ENCODE measurements around the gene ARHGEF40.

The ARHGEF40 gene

GRCh38 chr14:21070083-21070609 lies at the start of gene ARHGEF40:
Gene ARHGEF40, plus strand, starts transcription at chr14:21070304. Its CDS starts 93 bp downstream, at chr14:21070397.
- peak; percentile 60 for DNase-seq (ENCODE audit: low spot score)

GRCh38 chr14:21020977-21021545 lies 49.0 kb upstream of the ARHGEF40 start:
- DNase-seq (ENCODE audit: low spot score), result no peak

GRCh38 chr14:21022686-21023085 lies 47.4 kb upstream of the ARHGEF40 start:
- no peak for DNase-seq (ENCODE audit: low spot score)

GRCh38 chr14:21023174-21023573 lies 46.9 kb upstream of the ARHGEF40 start:
- DNase-seq (ENCODE audit: low spot score), result no peak

GRCh38 chr14:21023817-21024584 lies 46.1 kb upstream of the ARHGEF40 start:
- DNase-seq (ENCODE audit: low spot score), result no peak

- peak; percentile 20 for DNase-seq (ENCODE audit: low spot score)
These were observed 45.3 kb upstream of the ARHGEF40 start, which contains the start of gene NDRG2 for GRCh38 chr14:21024585-21025370. Gene NDRG2, minus strand, starts transcription at chr14:21025061. Its CDS starts 1,746 bp downstream, at chr14:21023315.

- DNase-seq (ENCODE audit: low spot score), result no peak
These were observed 44.5 kb upstream of the ARHGEF40 start for GRCh38 chr14:21025371-21026273.

GRCh38 chr14:21026274-21026987 lies 43.7 kb upstream of the ARHGEF40 start:
- DNase-seq (ENCODE audit: low spot score), result no peak

GRCh38 chr14:21026988-21027315 lies 43.2 kb upstream of the ARHGEF40 start:
- DNase-seq (ENCODE audit: low spot score), result no peak

- no peak for DNase-seq (ENCODE audit: low spot score)
These were observed 40.2 kb upstream of the ARHGEF40 start, which contains the start of gene TPPP2 for GRCh38 chr14:21029917-21030316. Gene TPPP2, plus strand, starts transcription at chr14:21030217. Its CDS starts 365 bp downstream, at chr14:21030582.

GRCh38 chr14:21030531-21030930 lies 39.6 kb upstream of the ARHGEF40 start:
- DNase-seq (ENCODE audit: low spot score), result no peak

GRCh38 chr14:21032326-21033132 lies 37.6 kb upstream of the ARHGEF40 start:
- DNase-seq (ENCODE audit: low spot score), result no peak

- DNase-seq (ENCODE audit: low spot score), result no peak
These were observed 36.9 kb upstream of the ARHGEF40 start for GRCh38 chr14:21033133-21033698.

- DNase-seq (ENCODE audit: low spot score), result no peak
These were observed 35.4 kb upstream of the ARHGEF40 start, which contains the start of gene RNASE13 for GRCh38 chr14:21034707-21035106. Gene RNASE13, minus strand, starts transcription at chr14:21034807. Its CDS starts 519 bp downstream, at chr14:21034288.

GRCh38 chr14:21036751-21037150 lies 33.4 kb upstream of the ARHGEF40 start:
- peak; percentile 87 for DNase-seq (ENCODE audit: low spot score)

- DNase-seq (ENCODE audit: low spot score), result no peak
These were observed 32.9 kb upstream of the ARHGEF40 start for GRCh38 chr14:21037156-21037555.

GRCh38 chr14:21038441-21039422 lies 31.4 kb upstream of the ARHGEF40 start:
- DNase-seq (ENCODE audit: low spot score), result no peak
